Measurements from ENCODE around the gene ST7L. TPM values are rescaled to one million over a fixed set of nuclear protein-coding genes. Genes with fewer than 3 reads are reported as not detected.

ST7L gene
- total RNA-seq, 1 donor from 2014 or later, result 16.7 TPM

GRCh38 chr1:112542206-112542973 lies 76.6 kb downstream of the ST7L start:
- Histone ChIP-seq H3K36me3 (peaks cover 0 to 7% of the 10 kb centered on the region in 2 donors), H3K9me3 (no peaks in the 10 kb centered on the region), H3K27me3 (no peaks in the 10 kb centered on the region), H3K27ac (no peak overlapping the region), H3K4me3 (no peak overlapping the region), H3K4me1 (peaks cover 12% of the 10 kb centered on the region)
- intact Hi-C loops (cut with DNase I), result no loop called here
- no peak for DNase-seq (ENCODE audit: extremely low spot score in 2 of 2)
- TF ChIP-seq POLR2AphosphoS5 (IDR thresholded peaks at IDR 0.05; ENCODE audit: insufficient read depth in 1 of 2, low read depth in 1 of 2) (no peak), CTCF (IDR thresholded peaks at IDR 0.05) (no peak), POLR2A (IDR thresholded peaks at IDR 0.05) (no peak)

- H3K4me1 ChIP-seq, result peaks cover 12% of the 10 kb centered on the region
Observed at GRCh38 chr1:112541299-112541698, 77.6 kb downstream of the ST7L start.

GRCh38 chr1:112540226-112540794 lies 78.6 kb downstream of the ST7L start:
- intact Hi-C loops (cut with DNase I), result no loop called here
- Histone ChIP-seq H3K4me1 (peaks cover 12% of the 10 kb centered on the region), H3K36me3 (peaks cover 0 to 9% of the 10 kb centered on the region in 2 donors), H3K27me3 (no peaks in the 10 kb centered on the region), H3K9me3 (no peaks in the 10 kb centered on the region), H3K27ac (no peak overlapping the region), H3K4me3 (no peak overlapping the region)
- DNase-seq (ENCODE audit: extremely low spot score in 2 of 2), result no peak
- TF ChIP-seq CTCF (IDR thresholded peaks at IDR 0.05) (no peak), POLR2A (IDR thresholded peaks at IDR 0.05) (no peak), POLR2AphosphoS5 (IDR thresholded peaks at IDR 0.05; ENCODE audit: insufficient read depth in 1 of 2, low read depth in 1 of 2) (no peak)

More at GRCh38 chr1:112541299-112541698, 77.6 kb downstream of the ST7L start:
- no peak for TF ChIP-seq CTCF (IDR thresholded peaks at IDR 0.05)
- no peak for TF ChIP-seq POLR2AphosphoS5 (IDR thresholded peaks at IDR 0.05; ENCODE audit: insufficient read depth in 1 of 2, low read depth in 1 of 2)
- TF ChIP-seq POLR2A (IDR thresholded peaks at IDR 0.05), result no peak
- Histone ChIP-seq H3K27ac (no peak overlapping the region), H3K27me3 (no peaks in the 10 kb centered on the region), H3K9me3 (no peaks in the 10 kb centered on the region), H3K4me3 (no peak overlapping the region), H3K36me3 (peaks cover 0 to 7% of the 10 kb centered on the region in 2 donors)
- DNase-seq (ENCODE audit: extremely low spot score in 2 of 2), result no peak
- intact Hi-C loops (cut with DNase I), result no loop called here

- TF ChIP-seq POLR2AphosphoS5 (IDR thresholded peaks at IDR 0.05; ENCODE audit: insufficient read depth in 1 of 2, low read depth in 1 of 2) (no peak), CTCF (IDR thresholded peaks at IDR 0.05) (no peak), POLR2A (IDR thresholded peaks at IDR 0.05) (no peak)
- H3K36me3 ChIP-seq, result peaks cover 0 to 14% of the 10 kb centered on the region in 2 donors
- no peaks in the 10 kb centered on the region for H3K27me3 ChIP-seq
- no peak overlapping the region for H3K27ac ChIP-seq
- DNase-seq (ENCODE audit: extremely low spot score in 2 of 2), result no peak
- H3K9me3 ChIP-seq, result no peaks in the 10 kb centered on the region
- intact Hi-C loops (cut with DNase I), result no loop called here
- H3K4me3 ChIP-seq, result no peak overlapping the region
- peaks cover 3% of the 10 kb centered on the region for H3K4me1 ChIP-seq
Observed at GRCh38 chr1:112538883-112539282, 80.1 kb downstream of the ST7L start.

GRCh38 chr1:112537456-112537855 lies 81.5 kb downstream of the ST7L start:
- H3K9me3 ChIP-seq, result no peaks in the 10 kb centered on the region
- no peak for TF ChIP-seq POLR2AphosphoS5 (IDR thresholded peaks at IDR 0.05; ENCODE audit: insufficient read depth in 1 of 2, low read depth in 1 of 2)
- no peak for TF ChIP-seq POLR2A (IDR thresholded peaks at IDR 0.05)
- TF ChIP-seq CTCF (IDR thresholded peaks at IDR 0.05), result no peak
- H3K4me1 ChIP-seq, result no peaks in the 10 kb centered on the region
- H3K27me3 ChIP-seq, result no peaks in the 10 kb centered on the region
- peaks cover 0 to 14% of the 10 kb centered on the region in 2 donors for H3K36me3 ChIP-seq
- intact Hi-C loops (cut with DNase I), result no loop called here
- H3K27ac ChIP-seq, result no peak overlapping the region
- DNase-seq (ENCODE audit: extremely low spot score in 2 of 2), result no peak
- H3K4me3 ChIP-seq, result no peak overlapping the region
